ENCODE measurements around the gene CD52.

Gene CD52

GRCh38 chr1:26357121-26357602 is 39.4 kb downstream of the CD52 start:
- no peak for DNase-seq

GRCh38 chr1:26358411-26359384 is 40.9 kb downstream of the CD52 start:
- peak; percentile 78 for DNase-seq

GRCh38 chr1:26359981-26360806 is 42.4 kb downstream of the CD52 start:
- DNase-seq, result peak; percentile 66

GRCh38 chr1:26360807-26361604 is 43.2 kb downstream of the CD52 start:
- no peak for DNase-seq

- no peak for DNase-seq
Observed at GRCh38 chr1:26361605-26362122, 43.9 kb downstream of the CD52 start.

GRCh38 chr1:26362331-26362730 is 44.6 kb downstream of the CD52 start:
- no peak for DNase-seq

- peak; percentile 91 for DNase-seq
Observed at GRCh38 chr1:26363549-26364448, 46.0 kb downstream of the CD52 start.

GRCh38 chr1:26364956-26365355 is 47.2 kb downstream of the CD52 start:
- no peak for DNase-seq

GRCh38 chr1:26367441-26367840 is 49.7 kb downstream of the CD52 start:
- no peak for DNase-seq

- DNase-seq, result no peak
Observed at GRCh38 chr1:26368006-26368405, 50.2 kb downstream of the CD52 start.

- no peak for DNase-seq
Observed at GRCh38 chr1:26368486-26368885, 50.7 kb downstream of the CD52 start.

All from activated CD4-positive, alpha-beta T cell treated with anti-CD3 and anti-CD28 coated beads for 48 hours (primary cell).